Calu3 (cell line): Measurements from ENCODE around the gene FANCD2OS. TPM values are rescaled to one million over a fixed set of nuclear protein-coding genes. Genes with fewer than 3 reads are reported as not detected.
A peak's percentile ranks its signal among the peaks of the same experiment; 100 is the strongest.
"Not testable (repeated sequence)": the region's sequence is repeated elsewhere in the genome, so short reads cannot be mapped to it uniquely, and the experiment has no call there.

Experiments used
- BruUV-seq: library from RNA; stranded (reverse); fragments of 400-500 nt; replicated peaks from 2 replicates; lab custom pipeline; 2021; lab: Mats Ljungman, UMichigan
- CTCF ChIA-PET: fragments of 300-600 bp; sonication (Branson Sonifier 250); formaldehyde crosslinking; loops from one replicate; lab custom pipeline; 2022; ENCODE audit warnings: antibody characterized with exemption; lab: Charles Lee
- DNase-seq: peaks from one replicate; pipeline ENCODE4 v3.0.0; 2022
- H3K27ac Mint-ChIP-seq: one replicate; pipeline ENCODE4 v1.8.0; 2022; ENCODE audit warnings: mixed read lengths; ENCODE audit not compliant: unreplicated experiment
- H3K27me3 Mint-ChIP-seq: one replicate; pipeline ENCODE4 v1.8.0; 2022; ENCODE audit warnings: mixed read lengths; ENCODE audit not compliant: unreplicated experiment
- H3K36me3 Mint-ChIP-seq: one replicate; pipeline ENCODE4 v1.8.0; 2022; ENCODE audit warnings: mild to moderate bottlenecking, moderate library complexity, mixed read lengths; ENCODE audit not compliant: insufficient read depth, unreplicated experiment
- H3K4me1 Mint-ChIP-seq: one replicate; pipeline ENCODE4 v1.8.0; 2022; ENCODE audit warnings: mild to moderate bottlenecking, low read depth, mixed read lengths; ENCODE audit not compliant: unreplicated experiment
- H3K4me3 Mint-ChIP-seq: one replicate; pipeline ENCODE4 v1.8.0; 2022; ENCODE audit warnings: mild to moderate bottlenecking, low read depth, moderate library complexity, mixed read lengths; ENCODE audit not compliant: unreplicated experiment
- H3K9me3 Mint-ChIP-seq: one replicate; pipeline ENCODE4 v1.8.0; 2022; ENCODE audit warnings: low read depth, mixed read lengths; ENCODE audit not compliant: unreplicated experiment
- CTCF ChIP-seq: fragments of 200-600 bp; IDR thresholded peaks from one replicate; pipeline ENCODE4 v1.8.0; 2022; ENCODE audit warnings: antibody characterized with exemption; ENCODE audit not compliant: unreplicated experiment
- intact Hi-C: fragments of 100-400 bp; cut with micrococcal nuclease; formaldehyde crosslinking; loops from one replicate; pipeline ENCODE4 v1.10.0; 2022; ENCODE audit not compliant: unreplicated experiment
- total RNA-seq: library from RNA; stranded (reverse); gene quantifications from 2 replicates; pipeline ENCODE4 v1.2.3, GENCODE V29; 2022

FANCD2OS gene
- total RNA-seq, 1 experiment from 2014 or later, result not detected

- BruUV-seq, result no TSS peak
- no peak for TF ChIP-seq CTCF
Measured at GRCh38 chr3:10093678-10094077, 14.4 kb downstream of the FANCD2OS start.

DNA sequence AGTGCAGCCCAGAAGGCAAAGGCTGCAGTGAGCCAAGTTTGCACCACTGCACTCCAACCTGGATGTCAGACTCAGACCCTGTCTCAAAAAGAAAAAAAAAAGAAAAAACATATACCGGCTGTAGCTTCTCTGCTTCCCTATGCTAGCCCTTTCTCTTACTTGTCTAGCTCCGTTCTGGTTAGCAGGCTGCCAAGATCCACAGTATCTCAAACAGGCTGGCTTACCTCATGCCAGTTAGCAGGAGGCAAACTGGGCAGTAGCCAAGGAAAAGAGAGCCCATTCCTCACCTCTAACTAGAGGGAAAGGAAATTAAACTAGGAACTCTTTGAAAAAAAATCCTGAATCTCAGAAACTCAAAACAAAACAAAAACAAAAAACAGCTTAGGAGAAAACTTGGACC, 16.7 kb downstream of the FANCD2OS start:
- H3K4me3 Mint-ChIP-seq, intact Hi-C loops, H3K27ac Mint-ChIP-seq, CTCF ChIA-PET, H3K9me3 Mint-ChIP-seq, BruUV-seq, H3K27me3 Mint-ChIP-seq, H3K36me3 Mint-ChIP-seq, DNase-seq: not testable (repeated sequence)
- H3K4me1 Mint-ChIP-seq, result peaks cover 11% of the 10 kb centered on the region

More at GRCh38 chr3:10093678-10094077, 14.4 kb downstream of the FANCD2OS start:
- Mint-ChIP-seq H3K4me1 (no peaks in the 10 kb centered on the region), H3K4me3 (no peak overlapping the region), H3K27ac (no peak overlapping the region), H3K27me3 (no peaks in the 10 kb centered on the region), H3K36me3 (peaks cover 4% of the 10 kb centered on the region), H3K9me3 (no peaks in the 10 kb centered on the region)
- intact Hi-C loops, result no loop called here
- CTCF ChIA-PET, result interaction anchor here (0.5 kb wide), 1 partner anchor 18 kb away, joined by 3 read pairs; no protein-coding TSS in a partner anchor
- no peak for DNase-seq

- H3K27me3 Mint-ChIP-seq, H3K27ac Mint-ChIP-seq, CTCF ChIA-PET, H3K36me3 Mint-ChIP-seq, H3K9me3 Mint-ChIP-seq, BruUV-seq, DNase-seq, intact Hi-C loops, H3K4me3 Mint-ChIP-seq: not testable (repeated sequence)
- H3K4me1 Mint-ChIP-seq, result peaks cover 17% of the 10 kb centered on the region
Measured at GRCh38 chr3:10090774-10091173, 17.3 kb downstream of the FANCD2OS start.

DNA sequence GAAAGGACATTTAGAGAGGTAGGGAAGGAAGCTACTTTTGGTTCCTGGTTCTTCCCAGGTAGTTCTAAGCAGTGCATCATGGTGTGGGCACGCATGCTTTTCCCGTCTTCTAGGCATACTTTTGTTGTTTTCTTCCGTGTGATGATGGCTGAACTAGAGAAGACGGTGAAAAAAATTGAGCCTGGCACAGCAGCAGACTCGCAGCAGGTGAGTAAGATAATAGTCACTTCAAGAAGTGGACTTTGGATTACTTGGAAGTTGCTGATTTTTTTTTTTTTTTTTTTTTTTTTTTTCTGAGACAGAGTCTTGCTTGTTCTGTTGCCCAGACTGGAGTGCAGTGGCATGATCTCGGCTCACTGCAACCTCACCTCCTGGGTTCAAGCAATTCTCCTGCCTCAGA, 17.9 kb downstream of the FANCD2OS start:
- no peak overlapping the region for H3K27ac Mint-ChIP-seq
- no peaks in the 10 kb centered on the region for H3K27me3 Mint-ChIP-seq
- BruUV-seq, result no TSS peak
- H3K4me1 Mint-ChIP-seq, result peaks cover 18% of the 10 kb centered on the region
- H3K9me3 Mint-ChIP-seq, result no peaks in the 10 kb centered on the region
- H3K4me3 Mint-ChIP-seq, result no peak overlapping the region
- CTCF ChIA-PET, result no interaction called here
- intact Hi-C loops, result no loop called here
- no peak for TF ChIP-seq CTCF
- peaks cover 9% of the 10 kb centered on the region for H3K36me3 Mint-ChIP-seq
- DNase-seq, result peak; percentile 14

DNA sequence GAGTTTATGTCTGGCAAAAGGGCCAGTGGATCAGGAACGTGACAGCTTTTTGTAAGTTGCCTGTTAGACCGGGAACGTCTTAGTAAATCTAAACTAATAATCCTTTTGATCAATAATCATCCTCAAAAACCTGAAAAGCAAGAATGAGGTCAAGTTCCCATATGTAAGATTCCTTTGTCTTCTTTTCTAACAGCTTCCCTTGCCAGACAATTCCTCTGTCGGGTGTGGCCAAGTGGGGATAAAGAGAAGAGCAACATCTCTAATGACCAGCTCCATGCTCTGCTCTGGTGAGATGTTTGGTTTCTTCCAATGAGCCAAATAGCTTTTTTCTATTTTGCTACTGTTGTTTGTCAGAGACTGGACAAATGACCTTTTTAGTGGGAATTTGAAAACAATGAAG, 19.8 kb downstream of the FANCD2OS start:
- CTCF ChIA-PET, result no interaction called here
- Mint-ChIP-seq H3K4me3 (no peak overlapping the region), H3K4me1 (peaks cover 27% of the 10 kb centered on the region), H3K9me3 (no peaks in the 10 kb centered on the region), H3K27me3 (no peaks in the 10 kb centered on the region), H3K36me3 (peaks cover 9% of the 10 kb centered on the region), H3K27ac (peak overlapping the region; percentile 76)
- BruUV-seq, result no TSS peak
- intact Hi-C loops, result no loop called here
- DNase-seq, result peak; percentile 18
- TF ChIP-seq CTCF, result no peak
